Karpas-422 (cell line): ENCODE measurements around the gene BRAT1. TPM values are rescaled to one million over a fixed set of nuclear protein-coding genes. Genes with fewer than 3 reads are reported as not detected.

Source experiments
- DNase-seq: peaks from one replicate; pipeline ENCODE4 v3.0.0-alpha.2; 2015
- H2AFZ ChIP-seq: fragments of 200-600 bp; sonication (generic); 2 replicates; pipeline ENCODE4 v1.6.1; 2014; ENCODE audit warnings: antibody characterized with exemption, low read length, mixed read lengths
- H3K27ac ChIP-seq: fragments of 200-600 bp; sonication (generic); 2 replicates; pipeline ENCODE4 v1.5.1; 2014; ENCODE audit warnings: mild to moderate bottlenecking, low read length, moderate library complexity
- H3K27me3 ChIP-seq: fragments of 200-600 bp; sonication (generic); 2 replicates; pipeline ENCODE4 v1.6.1; 2014; ENCODE audit warnings: low read length, mixed read lengths
- H3K36me3 ChIP-seq: fragments of 200-600 bp; sonication (generic); 2 replicates; pipeline ENCODE4 v1.6.1; 2014; ENCODE audit warnings: low read length, mixed read lengths; ENCODE audit not compliant: insufficient read depth
- H3K4me1 ChIP-seq: fragments of 200-600 bp; sonication (generic); 2 replicates; pipeline ENCODE4 v1.6.1; 2014; ENCODE audit warnings: mild to moderate bottlenecking, low read length, mixed read lengths
- H3K4me2 ChIP-seq: fragments of 200-600 bp; sonication (generic); 2 replicates; pipeline ENCODE4 v1.6.1; 2014; ENCODE audit warnings: low read length, low read depth, mild to moderate bottlenecking; ENCODE audit not compliant: poor library complexity, severe bottlenecking
- H3K4me3 ChIP-seq: fragments of 200-600 bp; sonication (generic); 2 replicates; pipeline ENCODE4 v1.5.1; 2014; ENCODE audit warnings: mild to moderate bottlenecking, antibody characterized with exemption, low read length, mixed read lengths
- H3K79me2 ChIP-seq: fragments of 200-600 bp; sonication (generic); 2 replicates; pipeline ENCODE4 v1.6.1; 2014; ENCODE audit warnings: mild to moderate bottlenecking, low read length, mixed read lengths
- H3K9ac ChIP-seq: fragments of 200-600 bp; sonication (generic); 2 replicates; pipeline ENCODE4 v1.6.0; 2014; ENCODE audit warnings: low read length
- H3K9me2 ChIP-seq: fragments of 200-600 bp; sonication (generic), shearing (Covaris generic); replicated peaks from 2 replicates; pipeline ENCODE4 v1.6.0; 2014; ENCODE audit warnings: mild to moderate bottlenecking, low read length, moderate library complexity; ENCODE audit not compliant: insufficient read depth
- H3K9me3 ChIP-seq: fragments of 300-700, 200-600 bp; sonication (generic); 2 replicates; pipeline ENCODE4 v1.6.1; 2014; ENCODE audit warnings: low read length, mixed read lengths
- H4K20me1 ChIP-seq: fragments of 200-600 bp; sonication (generic); 2 replicates; pipeline ENCODE4 v1.6.1; 2014; ENCODE audit warnings: mild to moderate bottlenecking, antibody characterized with exemption, low read length, low read depth; ENCODE audit not compliant: insufficient read depth
- total RNA-seq: library from RNA; depleted of rRNA; stranded (reverse); fragments of >200 nt; shearing (Covaris generic); gene quantifications from 2 replicates; pipeline ENCODE4 v1.2.3, GENCODE V29; 2014; ENCODE audit warnings: low replicate concordance

Gene BRAT1
- total RNA-seq, 1 experiment from 2014 or later = 10.5 TPM

GRCh38 chr7:2570021-2570420 lies 14.7 kb upstream of the BRAT1 start:
- Histone ChIP-seq H3K27ac (no peak overlapping the region), H3K9me2 (no peaks in the 10 kb centered on the region), H3K4me1 (peaks cover 8% of the 10 kb centered on the region; the same call in 1 of the 2 replicates), H3K79me2 (no peaks in the 10 kb centered on the region), H3K36me3 (no peaks in the 10 kb centered on the region), H2AFZ (no peak overlapping the region), H3K27me3 (no peaks in the 10 kb centered on the region), H3K9me3 (no peaks in the 10 kb centered on the region), H4K20me1 (no peaks in the 10 kb centered on the region), H3K9ac (no peak overlapping the region), H3K4me3 (no peak overlapping the region), H3K4me2 (no peak overlapping the region)
- no peak for DNase-seq

GRCh38 chr7:2569421-2569820 lies 14.1 kb upstream of the BRAT1 start:
- Histone ChIP-seq H3K9me3 (no peaks in the 10 kb centered on the region), H3K4me1 (peaks cover 8% of the 10 kb centered on the region; the same call in 1 of the 2 replicates), H3K4me3 (no peak overlapping the region), H3K27me3 (no peaks in the 10 kb centered on the region), H4K20me1 (no peaks in the 10 kb centered on the region), H3K36me3 (no peaks in the 10 kb centered on the region), H3K4me2 (no peak overlapping the region), H3K9me2 (no peaks in the 10 kb centered on the region), H3K9ac (no peak overlapping the region), H3K27ac (no peak overlapping the region), H2AFZ (no peak overlapping the region), H3K79me2 (no peaks in the 10 kb centered on the region)
- no peak for DNase-seq

GRCh38 chr7:2568521-2569223 lies 13.3 kb upstream of the BRAT1 start:
- Histone ChIP-seq H3K4me3 (no peak overlapping the region), H4K20me1 (no peaks in the 10 kb centered on the region), H3K27ac (no peak overlapping the region), H3K4me1 (peaks cover 8% of the 10 kb centered on the region; the same call in 1 of the 2 replicates), H3K9ac (no peak overlapping the region), H2AFZ (no peak overlapping the region), H3K4me2 (no peak overlapping the region), H3K27me3 (no peaks in the 10 kb centered on the region), H3K9me2 (no peaks in the 10 kb centered on the region), H3K79me2 (no peaks in the 10 kb centered on the region), H3K36me3 (no peaks in the 10 kb centered on the region), H3K9me3 (no peaks in the 10 kb centered on the region)
- DNase-seq = no peak

- Histone ChIP-seq H3K9ac (no peak overlapping the region), H3K4me2 (peak overlapping the region; percentile 15), H3K36me3 (no peaks in the 10 kb centered on the region), H4K20me1 (no peaks in the 10 kb centered on the region), H3K27ac (no peak overlapping the region), H3K79me2 (no peaks in the 10 kb centered on the region), H3K4me1 (peaks cover 8% of the 10 kb centered on the region; the same call in 1 of the 2 replicates), H3K9me3 (no peaks in the 10 kb centered on the region), H3K9me2 (no peaks in the 10 kb centered on the region), H2AFZ (no peak overlapping the region), H3K4me3 (no peak overlapping the region), H3K27me3 (no peaks in the 10 kb centered on the region)
- peak; percentile 59 for DNase-seq
These were observed 12.5 kb upstream of the BRAT1 start for GRCh38 chr7:2567679-2568278.

GRCh38 chr7:2566890-2567678 lies 11.8 kb upstream of the BRAT1 start:
- Histone ChIP-seq H3K9me3 (no peaks in the 10 kb centered on the region), H3K4me3 (no peak overlapping the region), H3K9ac (0 out of 2 replicates have a peak overlapping the region, but pooled peaks have one; percentile 21), H3K4me1 (peaks cover 8% of the 10 kb centered on the region; the same call in 1 of the 2 replicates), H2AFZ (no peak overlapping the region), H4K20me1 (no peaks in the 10 kb centered on the region), H3K27ac (no peak overlapping the region), H3K4me2 (peak overlapping the region; percentile 15), H3K9me2 (no peaks in the 10 kb centered on the region), H3K27me3 (no peaks in the 10 kb centered on the region), H3K79me2 (no peaks in the 10 kb centered on the region), H3K36me3 (no peaks in the 10 kb centered on the region)
- DNase-seq = peak; percentile 71

- no peak overlapping the region for H3K4me3 ChIP-seq
- no peak for DNase-seq
- H3K27me3 ChIP-seq = no peaks in the 10 kb centered on the region
- no peaks in the 10 kb centered on the region for H3K79me2 ChIP-seq
- peaks cover 8% of the 10 kb centered on the region; the same call in 1 of the 2 replicates for H3K4me1 ChIP-seq
- H4K20me1 ChIP-seq = no peaks in the 10 kb centered on the region
- H3K9me2 ChIP-seq = no peaks in the 10 kb centered on the region
- H2AFZ ChIP-seq = no peak overlapping the region
- H3K4me2 ChIP-seq = peak overlapping the region; percentile 15
- H3K36me3 ChIP-seq = no peaks in the 10 kb centered on the region
- 0 out of 2 replicates have a peak overlapping the region, but pooled peaks have one; percentile 21 for H3K9ac ChIP-seq
- H3K9me3 ChIP-seq = no peaks in the 10 kb centered on the region
- H3K27ac ChIP-seq = no peak overlapping the region
These were observed 11.1 kb upstream of the BRAT1 start for GRCh38 chr7:2566348-2566889.

- Histone ChIP-seq H3K79me2 (no peaks in the 10 kb centered on the region), H3K4me2 (no peak overlapping the region), H2AFZ (no peak overlapping the region), H3K9ac (no peak overlapping the region), H3K36me3 (no peaks in the 10 kb centered on the region), H3K4me3 (no peak overlapping the region), H3K9me3 (no peaks in the 10 kb centered on the region), H3K27ac (no peak overlapping the region), H3K9me2 (no peaks in the 10 kb centered on the region), H3K27me3 (no peaks in the 10 kb centered on the region), H3K4me1 (peaks cover 8% of the 10 kb centered on the region; the same call in 1 of the 2 replicates), H4K20me1 (no peaks in the 10 kb centered on the region)
- no peak for DNase-seq
These were observed 9.7 kb upstream of the BRAT1 start for GRCh38 chr7:2564970-2565540.
